Cardiac muscle cell (in vitro differentiated cells and primary cell): ENCODE measurements around the gene NOVA1. TPM values are rescaled to one million over a fixed set of nuclear protein-coding genes. Genes with fewer than 3 reads are reported as not detected.
A peak's percentile ranks its signal among the peaks of the same experiment; 100 is the strongest.

Experiments used
- DNase-seq, 2 donors: peaks; one replicate each; pipeline versions ENCODE4 v3.0.0 to v3.0.0-alpha.2; 2010 to 2017; ENCODE audit warnings: low read depth in 1 of 2, low spot score in 1 of 2
- H3K27ac ChIP-seq: fragments of 200-600 bp; sonication (generic); 2 replicates; pipeline ENCODE4 v1.5.1; 2016
- H3K27me3 ChIP-seq: fragments of 200-600 bp; sonication (generic); 2 replicates; pipeline ENCODE4 v1.6.0; 2016; ENCODE audit warnings: control low read depth
- H3K36me3 ChIP-seq: fragments of 200-600 bp; sonication (generic); 2 replicates; pipeline ENCODE4 v1.5.1; 2016; ENCODE audit warnings: control low read depth
- H3K4me1 ChIP-seq: fragments of 200-600 bp; sonication (generic); 2 replicates; pipeline ENCODE4 v1.8.1; 2017; ENCODE audit warnings: low read depth, mild to moderate bottlenecking, mixed run types
- H3K4me3 ChIP-seq: fragments of 200-600 bp; sonication (generic); 2 replicates; pipeline ENCODE4 v1.5.1; 2016; ENCODE audit warnings: mild to moderate bottlenecking
- H3K9me3 ChIP-seq: fragments of 200-600 bp; sonication (generic); 2 replicates; pipeline ENCODE4 v1.5.1; 2017; ENCODE audit warnings: low read depth, mild to moderate bottlenecking, control low read depth
- polyA plus RNA-seq: library from polyadenylated mRNA; unstranded; fragments of >200 nt; fragmentation: Nextera tagmentation; extraction: Ambion mirVana; gene quantifications from 2 replicates; pipeline ENCODE4 v1.2.1, GENCODE V29; 2016
- total RNA-seq: library from RNA; depleted of rRNA; stranded (reverse); fragments of >200 nt; gene quantifications from 2 replicates; pipeline ENCODE4 v1.2.3, GENCODE V29; 2016
- TF ChIP-seq, protein P1 (sequence below): IDR thresholded peaks from 2 replicates; pipeline ENCODE4 v1.5.1; 2012; ENCODE audit warnings: low read depth, mild to moderate bottlenecking, low read length

NOVA1 gene
- total and polyA plus RNA-seq, 2 experiments from 2014 or later = 11.1 TPM

DNA sequence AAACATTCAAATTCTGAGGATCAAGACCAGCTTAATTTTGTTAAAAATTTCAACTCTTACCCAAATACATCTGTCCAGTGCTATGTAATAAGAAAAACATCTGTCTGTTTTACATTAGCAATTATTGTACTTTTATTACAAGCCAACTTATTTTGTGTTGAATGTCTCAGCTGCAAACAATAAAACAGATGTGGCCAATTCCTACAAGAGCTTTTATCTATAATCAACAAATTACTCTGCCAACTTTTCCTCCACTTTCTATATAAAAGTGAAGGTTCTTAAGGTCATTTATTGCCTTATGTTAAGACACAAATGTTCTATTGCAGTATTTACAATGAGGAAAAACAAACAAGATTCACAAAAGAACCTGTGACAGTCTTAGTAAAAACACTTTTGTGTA lies 72.7 kb downstream of the NOVA1 start:
- Histone ChIP-seq H3K36me3 (no peaks in the 10 kb centered on the region), H3K4me3 (no peak overlapping the region), H3K27ac (no peak overlapping the region), H3K9me3 (no peaks in the 10 kb centered on the region), H3K27me3 (no peaks in the 10 kb centered on the region), H3K4me1 (no peaks in the 10 kb centered on the region)
- DNase-seq = peak in 1 of 2 donors; percentile 5
- TF ChIP-seq, protein P1, sequence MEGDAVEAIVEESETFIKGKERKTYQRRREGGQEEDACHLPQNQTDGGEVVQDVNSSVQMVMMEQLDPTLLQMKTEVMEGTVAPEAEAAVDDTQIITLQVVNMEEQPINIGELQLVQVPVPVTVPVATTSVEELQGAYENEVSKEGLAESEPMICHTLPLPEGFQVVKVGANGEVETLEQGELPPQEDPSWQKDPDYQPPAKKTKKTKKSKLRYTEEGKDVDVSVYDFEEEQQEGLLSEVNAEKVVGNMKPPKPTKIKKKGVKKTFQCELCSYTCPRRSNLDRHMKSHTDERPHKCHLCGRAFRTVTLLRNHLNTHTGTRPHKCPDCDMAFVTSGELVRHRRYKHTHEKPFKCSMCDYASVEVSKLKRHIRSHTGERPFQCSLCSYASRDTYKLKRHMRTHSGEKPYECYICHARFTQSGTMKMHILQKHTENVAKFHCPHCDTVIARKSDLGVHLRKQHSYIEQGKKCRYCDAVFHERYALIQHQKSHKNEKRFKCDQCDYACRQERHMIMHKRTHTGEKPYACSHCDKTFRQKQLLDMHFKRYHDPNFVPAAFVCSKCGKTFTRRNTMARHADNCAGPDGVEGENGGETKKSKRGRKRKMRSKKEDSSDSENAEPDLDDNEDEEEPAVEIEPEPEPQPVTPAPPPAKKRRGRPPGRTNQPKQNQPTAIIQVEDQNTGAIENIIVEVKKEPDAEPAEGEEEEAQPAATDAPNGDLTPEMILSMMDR = no peak

DNA sequence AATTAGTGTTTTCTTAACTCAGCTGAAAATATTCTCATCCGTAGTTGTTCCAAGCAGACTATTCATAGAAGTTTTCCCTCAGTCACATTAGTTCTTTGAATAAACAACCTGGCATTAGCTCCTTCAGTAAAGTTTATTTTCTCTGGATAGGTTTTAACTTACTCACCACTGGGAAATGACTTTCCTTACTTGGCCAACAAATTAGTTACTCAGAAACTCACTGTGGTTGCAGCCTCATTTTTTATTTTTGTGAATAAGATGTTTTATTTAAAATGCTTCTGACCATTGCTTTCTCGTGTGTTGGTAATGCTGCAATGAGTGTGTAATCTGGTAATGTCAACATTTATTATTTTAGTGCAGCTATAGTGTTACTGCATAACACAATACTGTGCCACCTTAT lies 74.9 kb downstream of the NOVA1 start:
- Histone ChIP-seq H3K27me3 (no peaks in the 10 kb centered on the region), H3K36me3 (no peaks in the 10 kb centered on the region), H3K4me1 (no peaks in the 10 kb centered on the region), H3K27ac (no peak overlapping the region), H3K9me3 (no peaks in the 10 kb centered on the region), H3K4me3 (no peak overlapping the region)
- TF ChIP-seq, protein P1 = no peak
- DNase-seq = peak in 1 of 2 donors; percentile 6

DNA sequence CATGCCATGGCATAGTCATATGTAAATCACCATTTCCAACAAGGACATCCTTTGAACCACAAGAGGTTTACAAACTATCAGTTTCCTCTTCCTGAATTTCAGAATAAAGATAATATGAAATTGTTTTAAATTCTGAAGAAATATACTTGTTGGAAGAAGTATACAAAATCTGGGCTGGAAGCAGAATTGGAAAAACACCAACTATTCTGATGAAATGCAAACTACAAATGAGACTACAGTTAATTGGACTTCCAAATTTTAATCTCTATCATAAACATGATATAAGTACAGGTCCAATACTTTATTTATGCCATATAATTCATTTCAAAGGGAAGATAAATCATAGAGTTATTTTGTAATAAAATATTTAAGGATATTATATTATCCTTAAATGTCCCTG lies 80.1 kb downstream of the NOVA1 start:
- no peaks in the 10 kb centered on the region for H3K4me1 ChIP-seq
- TF ChIP-seq, protein P1 = no peak
- no peak for DNase-seq
- H3K9me3 ChIP-seq = no peaks in the 10 kb centered on the region
- no peaks in the 10 kb centered on the region for H3K36me3 ChIP-seq
- no peaks in the 10 kb centered on the region for H3K27me3 ChIP-seq
- no peak overlapping the region for H3K4me3 ChIP-seq
- H3K27ac ChIP-seq = no peak overlapping the region

DNA sequence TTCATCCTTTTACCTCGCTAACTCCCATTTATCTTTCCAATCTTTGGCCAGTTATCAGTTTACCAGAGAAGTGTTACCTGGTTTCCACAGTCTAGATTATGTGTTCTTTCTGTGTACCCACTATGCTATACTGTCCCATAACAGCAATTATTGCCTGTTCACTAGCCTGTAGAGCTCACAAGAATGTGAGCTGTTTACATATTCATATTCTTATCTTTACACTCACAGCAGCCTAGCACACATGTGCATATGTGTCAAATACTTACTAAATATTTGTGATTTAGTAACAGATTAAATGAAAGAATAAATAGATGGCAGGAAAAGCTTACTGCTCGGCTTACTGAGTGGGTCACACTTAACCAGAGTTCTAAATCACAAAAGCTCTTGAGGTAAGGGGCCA lies 97.8 kb downstream of the NOVA1 start:
- TF ChIP-seq, protein P1 = no peak
- H3K4me1 ChIP-seq = peaks cover 17% of the 10 kb centered on the region
- DNase-seq = peak in 1 of 2 donors; percentile 2
- H3K27ac ChIP-seq = no peak overlapping the region
- no peak overlapping the region for H3K4me3 ChIP-seq
- no peaks in the 10 kb centered on the region for H3K9me3 ChIP-seq
- no peaks in the 10 kb centered on the region for H3K36me3 ChIP-seq
- no peaks in the 10 kb centered on the region for H3K27me3 ChIP-seq

DNA sequence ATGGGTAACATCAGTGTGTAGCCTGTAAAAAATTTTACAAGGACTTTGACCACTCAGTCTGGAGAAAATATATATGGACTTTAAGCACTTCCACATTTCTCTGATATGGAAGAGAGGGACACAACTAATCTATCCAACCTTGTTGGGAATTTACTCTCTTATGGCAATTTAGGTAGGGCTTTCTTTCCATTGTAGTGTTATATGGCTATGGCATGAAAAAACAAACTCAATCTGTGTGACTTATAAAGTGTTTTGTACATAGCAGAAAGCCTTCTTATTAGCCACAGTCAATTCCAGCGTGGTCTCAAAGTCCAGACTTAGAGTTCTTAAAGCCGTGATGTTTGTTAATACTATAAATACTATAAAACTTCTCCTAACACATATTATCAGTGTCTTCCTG lies 98.3 kb downstream of the NOVA1 start:
- H3K4me1 ChIP-seq = peaks cover 17% of the 10 kb centered on the region
- no peaks in the 10 kb centered on the region for H3K27me3 ChIP-seq
- DNase-seq = no peak
- no peak overlapping the region for H3K4me3 ChIP-seq
- no peaks in the 10 kb centered on the region for H3K9me3 ChIP-seq
- no peak overlapping the region for H3K27ac ChIP-seq
- TF ChIP-seq, protein P1 = no peak
- H3K36me3 ChIP-seq = no peaks in the 10 kb centered on the region

DNA sequence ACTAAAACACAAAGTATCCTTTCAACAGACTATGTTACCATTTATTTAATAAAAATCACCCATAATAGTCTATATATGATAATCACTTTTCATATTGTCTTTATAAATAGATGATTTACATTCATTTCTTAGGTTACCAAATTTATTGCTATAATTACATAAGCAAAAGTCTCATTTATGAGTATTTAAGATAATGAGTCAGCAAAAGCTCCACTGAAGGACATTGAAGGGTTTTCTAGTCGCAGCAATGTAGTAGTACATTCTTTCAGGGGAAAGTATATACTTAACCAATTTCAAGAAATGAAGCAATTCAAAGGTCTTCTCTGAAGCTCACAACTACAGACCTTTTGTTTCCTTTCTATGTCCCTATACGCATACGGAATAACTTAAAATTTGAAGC lies 110.9 kb downstream of the NOVA1 start:
- H3K27ac ChIP-seq = no peak overlapping the region
- no peaks in the 10 kb centered on the region for H3K9me3 ChIP-seq
- H3K36me3 ChIP-seq = no peaks in the 10 kb centered on the region
- H3K27me3 ChIP-seq = no peaks in the 10 kb centered on the region
- no peak for DNase-seq
- no peaks in the 10 kb centered on the region for H3K4me1 ChIP-seq
- TF ChIP-seq, protein P1 = no peak
- H3K4me3 ChIP-seq = no peak overlapping the region
